Activated CD4-positive, alpha-beta T cell treated with anti-CD3 and anti-CD28 coated beads, Interleukin-10, Interleukin-2, amounts not matched to agents 100 ng/mL and 50 ng/mL, durations not matched to agents 16 hours and 8 hours (primary cell): ENCODE results near the gene SLC36A2.

Experiments used
- DNase-seq: peaks from one replicate; pipeline ENCODE4 v3.0.0-alpha.2; 2020

The SLC36A2 gene

DNA sequence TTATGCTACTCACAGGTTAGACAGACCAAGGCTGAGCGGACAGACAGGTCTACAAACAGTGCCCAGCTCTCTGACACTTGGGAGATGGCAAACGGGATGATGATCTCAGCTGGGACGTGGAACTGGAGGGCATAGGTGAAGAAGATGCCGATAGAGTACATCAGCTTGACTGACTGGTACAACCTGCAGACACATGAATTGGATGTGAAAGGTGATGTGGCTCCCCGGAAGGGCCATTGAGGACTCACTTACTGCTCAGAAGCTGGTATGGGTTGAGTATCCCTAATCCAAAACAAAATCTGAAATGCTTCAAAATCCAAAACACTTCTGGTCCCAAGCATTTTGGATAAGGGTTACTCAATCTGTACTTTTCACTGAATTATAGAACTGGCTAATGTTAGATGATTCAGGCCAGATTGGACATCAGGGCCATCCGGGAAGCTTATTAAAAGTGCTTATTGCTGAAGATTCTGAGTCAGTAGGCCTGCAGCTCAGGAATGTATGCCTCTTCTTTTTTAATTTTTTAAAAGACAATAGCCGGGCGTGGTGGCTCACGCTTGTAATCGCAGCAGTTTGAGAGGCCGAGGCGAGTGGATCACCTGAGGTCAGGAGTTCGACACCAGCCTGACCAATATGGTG is 66.2 kb downstream of the SLC36A2 start:
- no peak for DNase-seq

DNA sequence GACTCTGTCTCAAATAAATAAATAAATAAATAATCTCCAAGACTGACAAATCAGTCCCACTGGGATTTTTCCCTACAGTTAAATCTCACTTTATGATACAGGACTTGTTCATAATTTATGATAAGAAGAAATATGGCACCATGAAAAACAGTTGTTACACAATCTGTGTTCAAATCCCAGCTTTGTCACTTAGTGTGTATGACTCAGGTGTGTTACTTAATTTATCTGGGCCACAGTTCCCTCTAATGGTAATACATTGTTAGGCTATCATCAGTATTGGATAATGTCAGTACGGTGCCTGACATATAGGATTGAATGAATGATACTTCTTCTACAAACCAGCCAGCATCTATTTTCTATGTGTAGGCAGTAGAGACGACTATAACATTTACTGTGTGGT is 66.9 kb downstream of the SLC36A2 start:
- DNase-seq: no peak

DNA sequence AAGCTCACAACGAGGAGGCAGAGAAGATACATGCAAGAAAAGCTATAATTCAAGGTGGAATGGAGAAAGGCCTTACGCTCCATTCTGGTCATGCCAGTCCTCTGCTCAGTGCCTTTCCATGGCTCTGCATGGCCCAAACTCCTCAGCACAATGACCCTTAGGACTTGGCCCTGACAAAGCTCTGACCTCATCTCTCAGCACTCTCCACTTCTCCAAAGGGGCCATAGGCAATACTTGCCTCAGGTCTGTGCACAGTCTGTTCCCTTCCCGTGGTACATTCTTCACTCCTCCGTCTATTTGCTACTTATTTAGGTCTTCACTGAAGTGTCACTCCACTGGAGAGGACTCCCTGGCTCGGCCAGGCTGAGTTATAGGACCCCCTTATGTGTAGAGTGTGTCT is 68.5 kb downstream of the SLC36A2 start:
- DNase-seq: no peak

DNA sequence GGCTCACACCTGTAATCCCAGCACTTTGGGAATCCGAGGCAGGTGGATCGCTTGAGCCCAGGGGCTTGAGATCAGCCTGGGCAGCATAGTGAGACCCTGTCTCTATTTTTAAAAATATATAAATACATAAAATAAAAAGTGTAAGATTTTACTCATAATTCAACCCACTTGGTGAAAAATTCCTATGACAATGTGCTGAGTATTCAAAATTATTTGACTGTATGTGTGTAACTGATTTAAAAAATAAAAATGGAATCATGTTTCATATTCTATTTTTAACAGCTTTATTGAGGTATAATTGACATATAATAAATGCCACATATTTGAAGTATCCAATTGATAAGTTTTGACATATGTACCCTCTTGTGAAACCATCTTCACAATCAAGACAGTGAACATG is 71.6 kb downstream of the SLC36A2 start:
- no peak for DNase-seq

DNA sequence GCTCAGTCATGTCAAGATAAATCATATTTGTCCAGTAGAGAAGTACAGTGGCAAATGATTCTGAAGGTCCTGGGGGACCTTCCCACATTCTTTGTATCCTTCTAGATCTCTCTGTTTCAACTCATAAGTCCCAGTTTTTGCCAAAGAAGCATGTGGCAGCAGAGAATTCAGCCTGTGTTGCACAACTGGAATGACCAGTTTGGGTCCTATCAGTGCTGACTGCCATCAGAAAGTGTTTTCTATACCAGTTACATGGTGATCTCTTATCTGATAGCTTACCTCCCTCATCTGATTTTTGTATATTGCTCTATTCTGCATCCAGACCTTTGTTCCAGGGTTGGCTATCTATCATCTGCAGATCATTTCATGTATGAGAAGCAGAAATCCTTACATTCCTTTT is 72.7 kb downstream of the SLC36A2 start:
- DNase-seq: no peak

DNA sequence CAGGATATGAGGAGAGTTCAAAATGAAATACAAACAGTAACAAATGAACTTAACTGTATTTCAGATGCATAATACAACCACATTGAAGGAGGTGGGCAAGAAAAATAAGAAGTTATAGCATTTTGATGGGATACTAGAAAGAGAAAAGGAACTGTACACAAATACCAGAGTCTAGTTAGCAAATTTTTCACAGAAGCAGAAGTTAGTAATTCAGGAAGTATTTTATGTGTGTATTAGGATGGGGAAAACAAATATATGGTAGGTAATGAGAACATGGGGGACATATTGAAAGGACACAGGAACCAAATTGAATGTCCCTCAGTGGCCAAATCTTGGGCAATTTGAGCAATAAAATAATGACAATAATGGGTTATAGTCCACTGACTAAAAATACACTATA is 76.0 kb downstream of the SLC36A2 start:
- DNase-seq: no peak

DNA sequence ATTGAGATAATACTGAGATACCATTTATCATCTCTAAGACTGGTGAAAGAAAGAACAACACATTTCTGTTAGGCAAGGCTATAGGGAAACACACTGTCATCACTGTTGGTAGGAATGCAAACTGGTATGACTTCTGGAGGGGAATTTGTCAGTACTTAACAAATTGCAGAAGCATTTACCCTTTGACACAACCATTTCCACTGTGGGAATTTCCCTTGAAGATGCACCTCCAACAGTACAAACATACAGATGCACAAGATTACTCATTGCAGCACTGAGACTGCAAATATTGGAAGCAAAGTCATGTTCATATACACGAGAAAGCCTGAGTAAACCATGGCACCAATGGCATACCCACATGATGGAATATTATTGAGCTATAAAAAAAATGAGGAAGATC is 76.8 kb downstream of the SLC36A2 start:
- DNase-seq: peak; percentile 88

DNA sequence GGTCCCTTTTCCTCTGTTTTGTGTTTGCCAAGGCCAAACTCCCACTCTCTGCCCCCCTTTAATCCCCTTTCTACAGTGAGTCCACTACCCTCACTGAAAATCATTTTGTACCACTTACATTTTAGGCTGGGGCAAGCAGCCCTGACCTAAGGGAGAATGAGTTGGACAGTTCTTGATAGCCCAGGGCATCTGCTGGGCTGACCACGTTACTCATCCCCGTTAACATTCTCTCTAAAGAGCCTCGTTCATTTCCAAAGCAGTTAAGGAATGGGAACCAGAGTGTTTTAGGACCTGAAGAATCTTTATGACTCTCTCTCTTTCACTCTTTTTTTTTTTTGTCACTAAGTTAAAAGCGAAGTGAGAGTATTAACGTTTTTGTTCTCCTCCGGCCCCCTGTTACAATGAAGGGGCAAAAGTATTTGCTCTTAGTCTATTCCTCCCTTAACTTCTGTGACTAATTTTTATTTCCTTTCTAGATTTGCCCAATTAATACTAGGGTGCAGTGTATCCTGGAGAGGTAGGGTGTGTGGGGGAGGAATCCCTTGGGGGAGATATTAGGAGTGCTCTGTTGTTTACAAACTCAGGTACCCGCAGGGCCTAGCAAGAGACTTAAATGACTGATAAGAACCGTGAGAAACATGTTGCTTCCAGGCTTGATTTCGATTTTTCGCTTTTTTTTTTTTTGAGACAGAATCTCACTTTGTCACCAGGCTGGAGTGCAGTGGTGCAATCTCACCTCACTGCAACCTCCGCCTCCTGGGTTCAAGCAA is 79.7 kb downstream of the SLC36A2 start:
- no peak for DNase-seq
